Progenitor cell of endocrine pancreas (in vitro differentiated cells): ENCODE results near the gene CXCL5. TPM values are rescaled to one million over a fixed set of nuclear protein-coding genes. Genes with fewer than 3 reads are reported as not detected.
A peak's percentile ranks its signal among the peaks of the same experiment; 100 is the strongest.

Source experiments
- DNase-seq: peaks from one replicate; pipeline ENCODE4 v3.0.0; 2021; ENCODE audit warnings: low spot score; ENCODE audit not compliant: unreplicated experiment
- H3K27ac Mint-ChIP-seq: 2 replicates; pipeline ENCODE4 v1.8.0; 2021; ENCODE audit warnings: mild to moderate bottlenecking, moderate library complexity, mixed read lengths
- H3K27me3 Mint-ChIP-seq: 2 replicates; pipeline ENCODE4 v1.8.0; 2021; ENCODE audit warnings: mixed read lengths
- H3K36me3 Mint-ChIP-seq: 2 replicates; pipeline ENCODE4 v1.8.0; 2022; ENCODE audit warnings: mixed read lengths; ENCODE audit not compliant: insufficient read depth
- H3K4me1 Mint-ChIP-seq: 2 replicates; pipeline ENCODE4 v1.8.0; 2021; ENCODE audit warnings: low read depth, mixed read lengths
- H3K4me3 Mint-ChIP-seq: 2 replicates; pipeline ENCODE4 v1.8.0; 2021; ENCODE audit warnings: low read depth, mild to moderate bottlenecking, moderate library complexity, mixed read lengths
- H3K9me3 Mint-ChIP-seq: 2 replicates; pipeline ENCODE4 v1.8.0; 2021; ENCODE audit warnings: low read depth, mixed read lengths
- CTCF ChIP-seq: fragments of 200-600 bp; sonication (generic); IDR thresholded peaks from one replicate; pipeline ENCODE4 v1.5.0; 2021; ENCODE audit warnings: antibody characterized with exemption, mild to moderate bottlenecking; ENCODE audit not compliant: unreplicated experiment
- total RNA-seq: library from RNA; stranded (reverse); gene quantifications from 2 replicates; pipeline ENCODE4 v1.2.1, GENCODE V29; 2021

The CXCL5 gene
- total RNA-seq, 1 donor from 2014 or later, result 0.34 TPM

GRCh38 chr4:74037076-74037955 is 38.8 kb upstream of the CXCL5 start:
- Mint-ChIP-seq H3K27ac (no peak overlapping the region), H3K4me3 (peak overlapping the region; percentile 90), H3K36me3 (no peaks in the 10 kb centered on the region), H3K27me3 (peaks cover 35% of the 10 kb centered on the region), H3K9me3 (no peaks in the 10 kb centered on the region), H3K4me1 (peaks cover 15% of the 10 kb centered on the region)
- DNase-seq, result no peak
- no peak for TF ChIP-seq CTCF

GRCh38 chr4:74033739-74034138 is 35.3 kb upstream of the CXCL5 start:
- Mint-ChIP-seq H3K36me3 (no peaks in the 10 kb centered on the region), H3K9me3 (no peaks in the 10 kb centered on the region), H3K4me3 (no peak overlapping the region), H3K27me3 (peaks cover 13% of the 10 kb centered on the region), H3K4me1 (peaks cover 7% of the 10 kb centered on the region), H3K27ac (no peak overlapping the region)
- no peak for DNase-seq
- no peak for TF ChIP-seq CTCF

GRCh38 chr4:74032064-74032463 is 33.6 kb upstream of the CXCL5 start:
- H3K4me3 Mint-ChIP-seq, result no peak overlapping the region
- TF ChIP-seq CTCF, result no peak
- H3K27me3 Mint-ChIP-seq, result peaks cover 13% of the 10 kb centered on the region
- no peak overlapping the region for H3K27ac Mint-ChIP-seq
- no peaks in the 10 kb centered on the region for H3K36me3 Mint-ChIP-seq
- H3K4me1 Mint-ChIP-seq, result peaks cover 1% of the 10 kb centered on the region
- DNase-seq, result no peak
- H3K9me3 Mint-ChIP-seq, result no peaks in the 10 kb centered on the region

GRCh38 chr4:74031576-74031975 is 33.1 kb upstream of the CXCL5 start:
- no peak for DNase-seq
- H3K36me3 Mint-ChIP-seq, result no peaks in the 10 kb centered on the region
- no peak overlapping the region for H3K4me3 Mint-ChIP-seq
- peaks cover 1% of the 10 kb centered on the region for H3K4me1 Mint-ChIP-seq
- H3K27me3 Mint-ChIP-seq, result peaks cover 13% of the 10 kb centered on the region
- H3K27ac Mint-ChIP-seq, result no peak overlapping the region
- TF ChIP-seq CTCF, result no peak
- H3K9me3 Mint-ChIP-seq, result no peaks in the 10 kb centered on the region

GRCh38 chr4:74030285-74030684 is 31.8 kb upstream of the CXCL5 start:
- no peak overlapping the region for H3K27ac Mint-ChIP-seq

More at GRCh38 chr4:74030285-74030684, 31.8 kb upstream of the CXCL5 start:
- Mint-ChIP-seq H3K36me3 (no peaks in the 10 kb centered on the region), H3K9me3 (peaks cover 10% of the 10 kb centered on the region), H3K27me3 (peaks cover 9% of the 10 kb centered on the region), H3K4me1 (peaks cover 1% of the 10 kb centered on the region), H3K4me3 (no peak overlapping the region)
- DNase-seq, result no peak
- no peak for TF ChIP-seq CTCF
